GM18861 (cell line): Measurements from ENCODE around the gene RAPGEFL1.
"Not testable (repeated sequence)": the region's sequence is repeated elsewhere in the genome, so short reads cannot be mapped to it uniquely, and the experiment has no call there.

Source experiments
- ATAC-seq: cut with Tn5 transposase; IDR thresholded peaks from one replicate; pipeline ENCODE4 v1.9.1; 2021; ENCODE audit not compliant: unreplicated experiment

RAPGEFL1 gene

GRCh38 chr17:40198576-40198975 lies 21.3 kb downstream of the RAPGEFL1 start:
- no peak for ATAC-seq

- ATAC-seq, result no peak
These were observed 25.9 kb downstream of the RAPGEFL1 start for GRCh38 chr17:40203131-40203530.

DNA sequence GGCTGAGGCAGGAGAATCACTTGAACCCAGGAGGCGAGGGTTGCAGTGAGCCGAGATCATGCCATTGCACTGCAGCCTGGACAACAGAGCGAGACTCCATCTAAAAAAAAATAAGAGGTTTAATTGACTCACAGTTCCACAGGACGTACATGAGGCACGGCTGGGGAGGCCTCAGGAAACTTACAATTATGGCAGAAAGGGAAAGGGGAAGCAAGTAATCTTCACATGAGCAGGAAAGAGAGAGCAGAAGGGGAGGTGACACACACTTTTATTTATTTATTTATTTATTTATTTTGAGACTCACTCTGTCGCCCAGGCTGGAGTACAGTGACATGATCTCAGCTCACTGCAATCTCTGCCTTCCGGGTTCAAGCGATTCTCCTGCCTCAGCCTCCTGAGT lies 28.9 kb downstream of the RAPGEFL1 start:
- not testable (repeated sequence) for ATAC-seq

GRCh38 chr17:40209404-40210093 lies 32.3 kb downstream of the RAPGEFL1 start:
- ATAC-seq, result no peak

DNA sequence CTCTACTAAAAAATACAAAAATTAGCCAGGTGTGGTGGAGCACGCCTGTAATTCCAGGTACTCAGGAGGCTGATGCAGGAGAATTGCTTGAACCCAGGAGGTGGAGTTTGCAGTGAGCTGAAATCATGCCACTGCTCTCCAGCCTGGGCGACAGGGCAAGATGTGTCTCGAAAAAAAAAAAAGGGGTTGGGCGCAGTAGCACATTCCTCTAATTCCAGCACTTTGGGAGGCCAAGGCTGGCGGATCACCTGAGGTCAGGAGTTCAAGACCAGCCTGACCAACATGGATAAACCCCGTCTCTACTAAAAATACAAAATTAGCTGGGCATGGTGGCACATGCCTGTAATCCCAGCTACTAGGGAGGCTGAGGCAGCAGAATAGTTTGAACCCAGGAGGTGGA lies 36.6 kb downstream of the RAPGEFL1 start:
- ATAC-seq, result not testable (repeated sequence)

- no peak for ATAC-seq
These were observed 40.9 kb downstream of the RAPGEFL1 start for GRCh38 chr17:40218006-40218739.

DNA sequence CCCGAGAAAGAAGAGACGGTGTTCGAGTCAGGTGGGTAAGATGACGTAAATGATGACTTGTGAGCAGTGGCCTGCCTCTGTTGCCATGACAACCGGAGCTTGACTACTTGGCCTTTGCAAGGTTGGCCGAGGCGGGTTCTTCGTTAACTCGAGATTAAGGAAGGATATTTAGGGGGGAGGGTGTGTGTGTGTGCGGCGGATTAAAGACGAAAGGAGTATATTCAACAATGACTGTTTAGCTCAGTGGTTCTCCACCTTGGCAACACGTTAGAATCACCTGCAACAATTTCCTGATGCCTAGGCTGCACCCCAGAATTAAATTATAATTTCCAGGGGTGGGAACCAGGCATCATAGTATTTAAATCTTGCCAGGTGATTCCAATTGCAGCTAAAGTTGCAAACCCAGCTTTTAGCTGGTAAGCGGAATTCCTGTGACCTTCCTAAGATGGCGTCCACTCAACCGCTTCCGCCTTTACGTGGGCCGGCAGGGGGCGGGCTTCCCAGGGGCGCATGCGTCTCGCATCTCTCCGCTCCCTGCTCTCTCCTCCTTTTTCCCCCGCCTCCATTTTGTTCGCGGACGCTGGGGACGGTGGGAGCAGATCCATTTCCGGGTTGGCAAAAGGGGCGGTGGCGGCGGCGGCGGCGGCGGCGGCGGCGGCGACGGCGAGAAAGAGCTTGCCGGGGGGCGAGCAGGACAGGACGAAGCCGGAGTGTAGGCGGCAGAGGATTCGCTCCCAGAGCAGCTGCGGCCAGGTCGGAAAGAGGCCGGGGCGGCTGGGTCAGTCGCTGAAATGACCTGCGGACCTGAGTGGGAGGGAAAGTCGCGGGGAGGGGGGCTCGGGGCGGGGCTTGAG lies 41.7 kb downstream of the RAPGEFL1 start, which contains the start of gene WIPF2:
Gene WIPF2, plus strand, starts transcription at position 565 of the 854 bp plus-strand sequence. CDS start 37,156 bp downstream, outside the sequence.
- ATAC-seq, result peak; percentile 74

GRCh38 chr17:40219594-40220338 lies 42.5 kb downstream of the RAPGEFL1 start:
- ATAC-seq, result no peak

DNA sequence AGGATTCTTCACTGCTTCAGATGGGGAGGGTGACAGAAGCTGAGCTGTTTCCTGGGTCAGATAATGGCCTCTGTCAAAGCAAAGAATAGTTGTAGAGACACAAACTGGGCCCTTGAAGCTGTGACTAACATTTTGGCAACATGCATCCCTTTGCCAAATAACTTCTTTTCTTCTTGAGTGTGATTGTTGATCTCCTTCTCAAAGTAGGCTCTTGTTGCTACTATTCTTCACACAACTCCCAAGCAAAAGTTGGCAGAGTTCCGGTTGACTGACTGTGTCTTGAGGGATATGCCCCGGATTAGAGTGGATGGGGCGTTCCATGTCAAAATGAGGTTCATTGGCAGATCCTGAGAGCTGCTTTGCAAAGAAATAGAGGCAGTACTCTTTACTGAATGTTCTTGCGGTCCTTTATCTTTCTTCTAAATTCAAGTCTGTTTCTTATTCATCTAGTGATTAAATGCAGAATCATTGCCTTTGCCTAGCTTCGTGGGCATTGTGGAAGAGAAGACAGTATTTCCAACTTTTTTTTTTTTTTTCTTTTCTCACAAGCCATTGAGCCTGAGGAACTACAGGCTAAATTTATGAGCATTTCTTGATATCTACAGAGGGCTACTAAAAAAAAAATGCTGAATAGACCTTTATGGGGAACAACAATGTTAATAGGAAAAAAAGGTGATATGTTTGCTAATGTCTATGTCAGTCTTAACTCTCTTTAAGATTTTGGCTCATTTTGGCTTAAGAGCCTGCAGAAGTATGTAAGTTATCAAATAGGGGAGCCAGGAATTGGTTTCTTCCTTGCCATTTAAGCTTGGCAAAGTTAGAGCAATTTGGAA lies 47.7 kb downstream of the RAPGEFL1 start:
- ATAC-seq, result no peak

DNA sequence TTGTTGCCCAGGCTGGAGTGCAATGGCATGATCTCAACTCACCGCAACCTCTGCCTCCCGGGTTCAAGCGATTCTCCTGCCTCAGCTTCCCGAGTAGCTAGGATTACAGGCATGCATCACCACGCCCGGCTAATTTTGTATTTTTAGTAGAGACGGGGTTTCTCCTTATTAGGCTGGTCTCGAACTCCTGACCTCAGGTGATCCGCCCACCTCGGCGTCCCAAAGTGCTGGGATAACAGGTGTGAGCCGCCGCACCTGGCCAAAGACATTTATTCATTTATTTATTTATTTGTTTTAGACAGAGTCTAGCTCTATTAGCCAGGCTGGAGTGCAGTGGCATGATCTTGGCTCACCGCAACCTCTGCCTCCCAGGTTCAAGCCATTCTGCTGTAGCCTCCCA lies 51.9 kb downstream of the RAPGEFL1 start:
- not testable (repeated sequence) for ATAC-seq

DNA sequence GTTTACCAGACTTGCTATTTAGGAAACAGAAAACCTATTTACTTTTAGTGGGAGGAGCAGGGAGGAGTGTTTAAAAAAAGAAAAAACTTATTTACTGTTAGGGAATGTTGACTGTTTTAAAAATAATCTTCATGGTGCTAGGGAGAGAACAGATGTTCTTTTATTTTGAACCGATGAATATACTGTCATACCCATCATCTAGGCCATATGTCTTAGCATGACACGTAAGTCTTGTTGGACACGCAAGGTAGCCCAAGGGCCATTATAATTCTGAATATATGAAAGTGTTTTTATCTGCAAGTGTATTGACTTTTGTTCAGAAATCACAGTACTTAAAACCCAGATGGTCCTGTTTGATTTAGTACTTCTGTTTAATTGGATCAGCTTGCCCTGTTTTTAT lies 53.4 kb downstream of the RAPGEFL1 start:
- ATAC-seq, result no peak

GRCh38 chr17:40231928-40232327 lies 54.7 kb downstream of the RAPGEFL1 start:
- ATAC-seq, result not testable (repeated sequence)

- no peak for ATAC-seq
These were observed 64.1 kb downstream of the RAPGEFL1 start for GRCh38 chr17:40241252-40241834.

DNA sequence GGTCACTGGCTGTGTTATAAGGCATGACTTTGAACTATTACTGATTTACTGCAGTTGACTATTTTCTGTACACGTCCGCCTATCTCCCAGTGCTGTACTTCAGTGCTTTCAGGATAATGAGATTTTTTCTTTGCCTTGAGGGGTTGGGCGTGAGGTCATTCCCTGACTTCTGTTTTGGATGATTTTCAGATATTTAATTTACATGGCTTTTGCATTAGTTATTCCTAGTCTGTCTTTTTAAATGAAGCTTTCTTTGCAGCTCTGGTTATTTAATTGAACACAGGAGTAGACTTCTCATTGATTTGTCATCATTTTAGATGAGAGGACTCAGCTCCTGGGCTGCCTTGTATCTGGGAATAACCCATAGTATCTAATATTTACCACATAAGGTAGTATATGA lies 65.5 kb downstream of the RAPGEFL1 start:
- ATAC-seq, result no peak

DNA sequence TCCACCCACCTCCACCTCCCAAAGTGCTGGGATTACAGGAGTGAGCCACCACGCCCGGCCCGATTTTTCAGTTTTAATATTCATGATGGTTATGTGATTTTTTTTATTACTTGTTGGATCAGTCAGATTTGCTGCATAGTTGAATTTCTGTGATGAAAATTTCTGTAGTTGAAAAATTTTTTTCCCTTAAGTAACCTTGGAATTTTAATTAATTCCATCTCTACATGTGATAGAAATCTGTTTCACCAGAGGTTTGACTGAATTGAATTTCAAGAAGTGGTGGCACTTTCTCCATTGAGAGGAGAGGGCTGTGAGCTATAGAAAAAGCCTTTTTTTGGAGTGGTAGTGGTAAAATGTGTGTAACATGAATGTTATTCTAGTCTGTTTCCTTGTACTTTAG lies 66.5 kb downstream of the RAPGEFL1 start:
- ATAC-seq, result no peak

GRCh38 chr17:40244255-40244654 lies 67.0 kb downstream of the RAPGEFL1 start:
- no peak for ATAC-seq
